ENCODE results near the gene AATK.

DNA sequence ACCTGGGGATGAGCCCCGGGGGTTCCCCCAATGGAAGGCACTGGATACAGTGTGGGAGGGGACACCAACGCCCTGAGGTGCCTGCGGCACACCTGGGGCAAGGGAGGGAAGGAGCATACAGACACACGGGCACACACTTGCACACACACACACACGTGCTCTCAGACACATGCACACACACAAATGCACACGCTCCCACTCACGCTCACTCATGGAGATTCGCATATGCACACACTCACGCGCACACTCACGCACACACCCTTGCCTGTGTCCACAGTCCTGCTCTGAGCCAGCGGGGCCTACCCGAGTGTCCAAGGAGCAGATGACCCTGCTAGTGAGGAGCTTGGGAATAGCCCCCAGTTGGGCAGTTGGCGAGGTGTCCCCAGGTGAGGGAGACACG is 17.4 kb downstream of the AATK start:
- TF ChIP-seq, protein P1, sequence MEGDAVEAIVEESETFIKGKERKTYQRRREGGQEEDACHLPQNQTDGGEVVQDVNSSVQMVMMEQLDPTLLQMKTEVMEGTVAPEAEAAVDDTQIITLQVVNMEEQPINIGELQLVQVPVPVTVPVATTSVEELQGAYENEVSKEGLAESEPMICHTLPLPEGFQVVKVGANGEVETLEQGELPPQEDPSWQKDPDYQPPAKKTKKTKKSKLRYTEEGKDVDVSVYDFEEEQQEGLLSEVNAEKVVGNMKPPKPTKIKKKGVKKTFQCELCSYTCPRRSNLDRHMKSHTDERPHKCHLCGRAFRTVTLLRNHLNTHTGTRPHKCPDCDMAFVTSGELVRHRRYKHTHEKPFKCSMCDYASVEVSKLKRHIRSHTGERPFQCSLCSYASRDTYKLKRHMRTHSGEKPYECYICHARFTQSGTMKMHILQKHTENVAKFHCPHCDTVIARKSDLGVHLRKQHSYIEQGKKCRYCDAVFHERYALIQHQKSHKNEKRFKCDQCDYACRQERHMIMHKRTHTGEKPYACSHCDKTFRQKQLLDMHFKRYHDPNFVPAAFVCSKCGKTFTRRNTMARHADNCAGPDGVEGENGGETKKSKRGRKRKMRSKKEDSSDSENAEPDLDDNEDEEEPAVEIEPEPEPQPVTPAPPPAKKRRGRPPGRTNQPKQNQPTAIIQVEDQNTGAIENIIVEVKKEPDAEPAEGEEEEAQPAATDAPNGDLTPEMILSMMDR (IDR thresholded peaks at IDR 0.05; ENCODE audit: insufficient read depth, low read length), result no peak
- TF ChIP-seq GABPA (IDR thresholded peaks at IDR 0.05; ENCODE audit: low read depth) (no peak), POLR2AphosphoS5 (IDR thresholded peaks at IDR 0.05; ENCODE audit: low read depth) (no peak)
- TF ChIP-seq, protein P2, sequence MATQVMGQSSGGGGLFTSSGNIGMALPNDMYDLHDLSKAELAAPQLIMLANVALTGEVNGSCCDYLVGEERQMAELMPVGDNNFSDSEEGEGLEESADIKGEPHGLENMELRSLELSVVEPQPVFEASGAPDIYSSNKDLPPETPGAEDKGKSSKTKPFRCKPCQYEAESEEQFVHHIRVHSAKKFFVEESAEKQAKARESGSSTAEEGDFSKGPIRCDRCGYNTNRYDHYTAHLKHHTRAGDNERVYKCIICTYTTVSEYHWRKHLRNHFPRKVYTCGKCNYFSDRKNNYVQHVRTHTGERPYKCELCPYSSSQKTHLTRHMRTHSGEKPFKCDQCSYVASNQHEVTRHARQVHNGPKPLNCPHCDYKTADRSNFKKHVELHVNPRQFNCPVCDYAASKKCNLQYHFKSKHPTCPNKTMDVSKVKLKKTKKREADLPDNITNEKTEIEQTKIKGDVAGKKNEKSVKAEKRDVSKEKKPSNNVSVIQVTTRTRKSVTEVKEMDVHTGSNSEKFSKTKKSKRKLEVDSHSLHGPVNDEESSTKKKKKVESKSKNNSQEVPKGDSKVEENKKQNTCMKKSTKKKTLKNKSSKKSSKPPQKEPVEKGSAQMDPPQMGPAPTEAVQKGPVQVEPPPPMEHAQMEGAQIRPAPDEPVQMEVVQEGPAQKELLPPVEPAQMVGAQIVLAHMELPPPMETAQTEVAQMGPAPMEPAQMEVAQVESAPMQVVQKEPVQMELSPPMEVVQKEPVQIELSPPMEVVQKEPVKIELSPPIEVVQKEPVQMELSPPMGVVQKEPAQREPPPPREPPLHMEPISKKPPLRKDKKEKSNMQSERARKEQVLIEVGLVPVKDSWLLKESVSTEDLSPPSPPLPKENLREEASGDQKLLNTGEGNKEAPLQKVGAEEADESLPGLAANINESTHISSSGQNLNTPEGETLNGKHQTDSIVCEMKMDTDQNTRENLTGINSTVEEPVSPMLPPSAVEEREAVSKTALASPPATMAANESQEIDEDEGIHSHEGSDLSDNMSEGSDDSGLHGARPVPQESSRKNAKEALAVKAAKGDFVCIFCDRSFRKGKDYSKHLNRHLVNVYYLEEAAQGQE (IDR thresholded peaks at IDR 0.05; ENCODE audit: insufficient replicate concordance, low read depth), result no peak
